ENCODE results near the gene HOXA6.
A peak's percentile ranks its signal among the peaks of the same experiment; 100 is the strongest.

The HOXA6 gene

GRCh38 chr7:27176524-27176845, 28.9 kb upstream of the HOXA6 start:
- H3K27ac ChIP-seq (ENCODE audit: low read depth, low read length) = peak overlapping the region; percentile 93
- no peaks in the 10 kb centered on the region for H3K9me3 ChIP-seq (ENCODE audit: low read length)
- H3K9ac ChIP-seq (ENCODE audit: low read length) = peak overlapping the region; percentile 59
- H3K36me3 ChIP-seq (ENCODE audit: insufficient read depth, low read length) = peaks cover 4% of the 10 kb centered on the region
- H3K4me3 ChIP-seq (ENCODE audit: low read depth in 1 of 2, low read length in 2 of 2) = peak overlapping the region; percentile 67 to 74
- H3K4me1 ChIP-seq (ENCODE audit: insufficient read depth, low read length) = peaks cover 26% of the 10 kb centered on the region
- H3K27me3 ChIP-seq (ENCODE audit: control insufficient read depth in 1 of 2, insufficient read depth in 2 of 2, low read length in 2 of 2) = peaks cover 0 to 5% of the 10 kb centered on the region in 2 donors

GRCh38 chr7:27175626-27176523, 28.3 kb upstream of the HOXA6 start:
- H3K27ac ChIP-seq (ENCODE audit: low read depth, low read length) = peak overlapping the region; percentile 93
- peaks cover 0 to 5% of the 10 kb centered on the region in 2 donors for H3K27me3 ChIP-seq (ENCODE audit: control insufficient read depth in 1 of 2, insufficient read depth in 2 of 2, low read length in 2 of 2)
- H3K4me1 ChIP-seq (ENCODE audit: insufficient read depth, low read length) = peaks cover 21% of the 10 kb centered on the region
- peaks cover 7% of the 10 kb centered on the region for H3K36me3 ChIP-seq (ENCODE audit: insufficient read depth, low read length)
- H3K9ac ChIP-seq (ENCODE audit: low read length) = peak overlapping the region; percentile 59
- peak overlapping the region; percentile 67 to 74 for H3K4me3 ChIP-seq (ENCODE audit: low read depth in 1 of 2, low read length in 2 of 2)
- no peaks in the 10 kb centered on the region for H3K9me3 ChIP-seq (ENCODE audit: low read length)

GRCh38 chr7:27174874-27175625, 27.5 kb upstream of the HOXA6 start:
- H3K9me3 ChIP-seq (ENCODE audit: low read length) = no peaks in the 10 kb centered on the region
- peaks cover 7% of the 10 kb centered on the region for H3K36me3 ChIP-seq (ENCODE audit: insufficient read depth, low read length)
- H3K27me3 ChIP-seq (ENCODE audit: control insufficient read depth in 1 of 2, insufficient read depth in 2 of 2, low read length in 2 of 2) = peaks cover 0 to 5% of the 10 kb centered on the region in 2 donors
- peak overlapping the region; percentile 59 for H3K9ac ChIP-seq (ENCODE audit: low read length)
- H3K27ac ChIP-seq (ENCODE audit: low read depth, low read length) = peak overlapping the region; percentile 93
- peak overlapping the region; percentile 67 to 74 for H3K4me3 ChIP-seq (ENCODE audit: low read depth in 1 of 2, low read length in 2 of 2)
- H3K4me1 ChIP-seq (ENCODE audit: insufficient read depth, low read length) = peaks cover 13% of the 10 kb centered on the region

- H3K9me3 ChIP-seq (ENCODE audit: low read length) = no peaks in the 10 kb centered on the region
- peaks cover 12% of the 10 kb centered on the region for H3K4me1 ChIP-seq (ENCODE audit: insufficient read depth, low read length)
- H3K27ac ChIP-seq (ENCODE audit: low read depth, low read length) = peak within 1 kb of the TSS; percentile 93
- H3K4me3 ChIP-seq (ENCODE audit: low read depth in 1 of 2, low read length in 2 of 2) = peak within 1 kb of the TSS; percentile 67 to 74
- peaks cover 0 to 5% of the 10 kb centered on the region in 2 donors for H3K27me3 ChIP-seq (ENCODE audit: control insufficient read depth in 1 of 2, insufficient read depth in 2 of 2, low read length in 2 of 2)
- peaks cover 7% of the 10 kb centered on the region for H3K36me3 ChIP-seq (ENCODE audit: insufficient read depth, low read length)
- H3K9ac ChIP-seq (ENCODE audit: low read length) = peak within 1 kb of the TSS; percentile 89
Observed at GRCh38 chr7:27173956-27174873, 26.6 kb upstream of the HOXA6 start, which contains the start of gene HOXA10. Gene HOXA10, minus strand, starts transcription at chr7:27174320. Its CDS starts 14 bp downstream, at chr7:27174306.

- H3K27ac ChIP-seq (ENCODE audit: low read depth, low read length) = peak overlapping the region; percentile 93
- no peaks in the 10 kb centered on the region for H3K9me3 ChIP-seq (ENCODE audit: low read length)
- H3K4me3 ChIP-seq (ENCODE audit: low read depth in 1 of 2, low read length in 2 of 2) = peak overlapping the region; percentile 67 to 74
- peaks cover 7% of the 10 kb centered on the region for H3K36me3 ChIP-seq (ENCODE audit: insufficient read depth, low read length)
- peak overlapping the region; percentile 89 for H3K9ac ChIP-seq (ENCODE audit: low read length)
- peaks cover 12% of the 10 kb centered on the region for H3K4me1 ChIP-seq (ENCODE audit: insufficient read depth, low read length)
- peaks cover 0 to 5% of the 10 kb centered on the region in 2 donors for H3K27me3 ChIP-seq (ENCODE audit: control insufficient read depth in 1 of 2, insufficient read depth in 2 of 2, low read length in 2 of 2)
Observed at GRCh38 chr7:27173511-27173955, 26.0 kb upstream of the HOXA6 start.

- peaks cover 7% of the 10 kb centered on the region for H3K36me3 ChIP-seq (ENCODE audit: insufficient read depth, low read length)
- peaks cover 0 to 5% of the 10 kb centered on the region in 2 donors for H3K27me3 ChIP-seq (ENCODE audit: control insufficient read depth in 1 of 2, insufficient read depth in 2 of 2, low read length in 2 of 2)
- peak overlapping the region; percentile 89 for H3K9ac ChIP-seq (ENCODE audit: low read length)
- peaks cover 12% of the 10 kb centered on the region for H3K4me1 ChIP-seq (ENCODE audit: insufficient read depth, low read length)
- H3K9me3 ChIP-seq (ENCODE audit: low read length) = no peaks in the 10 kb centered on the region
- H3K27ac ChIP-seq (ENCODE audit: low read depth, low read length) = peak overlapping the region; percentile 93
- H3K4me3 ChIP-seq (ENCODE audit: low read depth in 1 of 2, low read length in 2 of 2) = peak overlapping the region; percentile 67 to 74
Observed at GRCh38 chr7:27172823-27173510, 25.4 kb upstream of the HOXA6 start.

GRCh38 chr7:27172315-27172774, 24.8 kb upstream of the HOXA6 start:
- Histone ChIP-seq H3K27ac (ENCODE audit: low read depth, low read length) (peak overlapping the region; percentile 93), H3K4me1 (ENCODE audit: insufficient read depth, low read length) (peaks cover 12% of the 10 kb centered on the region), H3K9ac (ENCODE audit: low read length) (peak overlapping the region; percentile 89), H3K4me3 (ENCODE audit: low read depth in 1 of 2, low read length in 2 of 2) (peak overlapping the region; percentile 67 to 74), H3K9me3 (ENCODE audit: low read length) (no peaks in the 10 kb centered on the region), H3K36me3 (ENCODE audit: insufficient read depth, low read length) (peaks cover 7% of the 10 kb centered on the region), H3K27me3 (ENCODE audit: control insufficient read depth in 1 of 2, insufficient read depth in 2 of 2, low read length in 2 of 2) (peaks cover 0 to 5% of the 10 kb centered on the region in 2 donors)

GRCh38 chr7:27171637-27172314, 24.2 kb upstream of the HOXA6 start:
- Histone ChIP-seq H3K4me1 (ENCODE audit: insufficient read depth, low read length) (peaks cover 9% of the 10 kb centered on the region), H3K9ac (ENCODE audit: low read length) (peak overlapping the region; percentile 89), H3K4me3 (ENCODE audit: low read depth in 1 of 2, low read length in 2 of 2) (peak overlapping the region; percentile 67 to 74), H3K27ac (ENCODE audit: low read depth, low read length) (peak overlapping the region; percentile 93), H3K9me3 (ENCODE audit: low read length) (no peaks in the 10 kb centered on the region), H3K36me3 (ENCODE audit: insufficient read depth, low read length) (peaks cover 7% of the 10 kb centered on the region), H3K27me3 (ENCODE audit: control insufficient read depth in 1 of 2, insufficient read depth in 2 of 2, low read length in 2 of 2) (peaks cover 0 to 8% of the 10 kb centered on the region in 2 donors)

- H3K27me3 ChIP-seq (ENCODE audit: control insufficient read depth in 1 of 2, insufficient read depth in 2 of 2, low read length in 2 of 2) = peaks cover 0 to 13% of the 10 kb centered on the region in 2 donors
Observed at GRCh38 chr7:27171325-27171636, 23.7 kb upstream of the HOXA6 start.

More at GRCh38 chr7:27171325-27171636, 23.7 kb upstream of the HOXA6 start:
- H3K4me1 ChIP-seq (ENCODE audit: insufficient read depth, low read length) = peaks cover 8% of the 10 kb centered on the region
- no peaks in the 10 kb centered on the region for H3K9me3 ChIP-seq (ENCODE audit: low read length)
- peak overlapping the region; percentile 89 for H3K9ac ChIP-seq (ENCODE audit: low read length)
- peak overlapping the region; percentile 93 for H3K27ac ChIP-seq (ENCODE audit: low read depth, low read length)
- peak overlapping the region; percentile 67 to 74 for H3K4me3 ChIP-seq (ENCODE audit: low read depth in 1 of 2, low read length in 2 of 2)
- H3K36me3 ChIP-seq (ENCODE audit: insufficient read depth, low read length) = peaks cover 7% of the 10 kb centered on the region
